IMR-90 (cell line): ENCODE data around the gene SSBP3. TPM values are rescaled to one million over a fixed set of nuclear protein-coding genes. Genes with fewer than 3 reads are reported as not detected.
A peak's percentile ranks its signal among the peaks of the same experiment; 100 is the strongest.

Experiments used
- ATAC-seq: fragments of 200-7000 bp; cut with Tn5 transposase; 2 replicates; pipeline ENCODE4 v1.9.1; 2020; ENCODE audit warnings: low read depth, mild to moderate bottlenecking, moderate library complexity
- BruUV-seq: library from RNA; stranded (reverse); fragments of 400-500 nt; replicated peaks from 2 replicates; lab custom pipeline; 2021; lab: Mats Ljungman, UMichigan
- CTCF ChIA-PET: fragments of 300-600 bp; formaldehyde crosslinking; extraction: SDS; loops from one replicate; lab custom pipeline; 2021; ENCODE audit warnings: antibody characterized with exemption; lab: Yijun Ruan, JAX
- POLR2A ChIA-PET: fragments of 300-600 bp; sonication (Branson Sonifier 250); formaldehyde crosslinking; loops from one replicate; lab custom pipeline; 2022; ENCODE audit warnings: antibody characterized with exemption; ENCODE audit not compliant: unreplicated experiment; lab: Charles Lee
- DNase-seq: peaks from one replicate; pipeline ENCODE4 v3.0.0; 2013
- H2AFZ ChIP-seq: replicated peaks from 2 replicates; pipeline ENCODE3; 2013; ENCODE audit warnings: low read length, mild to moderate bottlenecking; ENCODE audit not compliant: poor library complexity
- H2AK5ac ChIP-seq: 2 replicates; pipeline ENCODE4 v1.6.1; 2013; ENCODE audit warnings: low read depth, low read length, inconsistent platforms
- H2AK9ac ChIP-seq: replicated peaks from 2 replicates; pipeline ENCODE3; 2013; ENCODE audit warnings: mild to moderate bottlenecking, low read depth, low read length, moderate library complexity; ENCODE audit not compliant: poor library complexity
- H2BK120ac ChIP-seq: 2 replicates; pipeline ENCODE4 v1.6.1; 2013; ENCODE audit warnings: low read depth, low read length, inconsistent platforms
- H2BK15ac ChIP-seq: 3 replicates; pipeline ENCODE4 v1.6.1; 2013; ENCODE audit warnings: low read depth, low read length, inconsistent platforms
- H2BK20ac ChIP-seq: 2 replicates; pipeline ENCODE4 v1.6.1; 2013; ENCODE audit warnings: low read depth, mild to moderate bottlenecking, inconsistent platforms, low read length, moderate library complexity
- H2BK5ac ChIP-seq: 2 replicates; pipeline ENCODE4 v1.6.1; 2013; ENCODE audit warnings: mild to moderate bottlenecking, low read depth, low read length, inconsistent platforms; ENCODE audit not compliant: poor library complexity, severe bottlenecking
- H3K14ac ChIP-seq: replicated peaks from 2 replicates; pipeline ENCODE4 v1.6.1; 2013; ENCODE audit warnings: low read depth, low read length, inconsistent platforms
- H3K18ac ChIP-seq: 2 replicates; pipeline ENCODE4 v1.6.1; 2013; ENCODE audit warnings: low read depth, low read length, control low read depth
- H3K23ac ChIP-seq: 2 replicates; pipeline ENCODE4 v1.6.1; 2013; ENCODE audit warnings: low read depth, low read length, inconsistent platforms
- H3K27ac ChIP-seq: 2 replicates; pipeline ENCODE4 v1.5.1; 2013; ENCODE audit warnings: mild to moderate bottlenecking, control low read depth, low read length; ENCODE audit not compliant: insufficient read depth
- H3K27me3 ChIP-seq: 2 replicates; pipeline ENCODE4 v1.6.1; 2013; ENCODE audit warnings: low read length; ENCODE audit not compliant: control insufficient read depth, insufficient read depth
- H3K36me3 ChIP-seq: 2 replicates; pipeline ENCODE4 v1.6.1; 2013; ENCODE audit warnings: low read length, mixed read lengths; ENCODE audit not compliant: control insufficient read depth, insufficient read depth
- H3K4ac ChIP-seq: 2 replicates; pipeline ENCODE4 v1.6.1; 2013; ENCODE audit warnings: low read depth, low read length, inconsistent platforms
- H3K4me1 ChIP-seq: 2 replicates; pipeline ENCODE4 v1.6.1; 2013; ENCODE audit warnings: low read length, mixed read lengths; ENCODE audit not compliant: control insufficient read depth, insufficient read depth
- H3K4me2 ChIP-seq: 2 replicates; pipeline ENCODE4 v1.6.1; 2013; ENCODE audit warnings: low read depth, mild to moderate bottlenecking, control low read depth, low read length, moderate library complexity
- H3K4me3 ChIP-seq: 2 replicates; pipeline ENCODE4 v1.5.1; 2013; ENCODE audit warnings: low read depth, mild to moderate bottlenecking, control low read depth, low read length, moderate library complexity; ENCODE audit not compliant: insufficient read depth
- H3K56ac ChIP-seq: 2 replicates; pipeline ENCODE4 v1.6.1; 2013; ENCODE audit warnings: low read length, inconsistent platforms; ENCODE audit not compliant: insufficient read depth; ENCODE audit errors: extremely low read depth
- H3K79me1 ChIP-seq, 2 experiments: 2 replicates each; pipeline ENCODE4 v1.6.1; 2013; ENCODE audit warnings: low read length in 2 of 2, inconsistent platforms in 1 of 2, low read depth in 1 of 2
- H3K9ac ChIP-seq: 2 replicates; pipeline ENCODE4 v1.6.1; 2013; ENCODE audit warnings: low read depth, low read length, control low read depth
- H3K9me1 ChIP-seq: 2 replicates; pipeline ENCODE4 v1.6.1; 2013; ENCODE audit warnings: low read length, inconsistent platforms; ENCODE audit not compliant: insufficient read depth
- H3K9me3 ChIP-seq: 2 replicates; pipeline ENCODE4 v1.6.1; 2013; ENCODE audit warnings: low read length; ENCODE audit not compliant: control insufficient read depth, insufficient read depth
- H4K20me1 ChIP-seq: 2 replicates; pipeline ENCODE4 v1.6.1; 2013; ENCODE audit warnings: low read length, inconsistent platforms; ENCODE audit not compliant: insufficient read depth
- H4K5ac ChIP-seq: 2 replicates; pipeline ENCODE4 v1.6.1; 2013; ENCODE audit warnings: mild to moderate bottlenecking, low read depth, low read length, control low read depth
- H4K8ac ChIP-seq, 2 experiments: 2 replicates each; pipeline ENCODE4 v1.6.1; 2013; ENCODE audit warnings: low read depth in 2 of 2, low read length in 2 of 2, control low read depth in 1 of 2, inconsistent platforms in 1 of 2
- H4K91ac ChIP-seq: 2 replicates; pipeline ENCODE4 v1.6.1; 2013; ENCODE audit warnings: low read depth, low read length, inconsistent platforms; ENCODE audit not compliant: insufficient read depth
- BHLHE40 ChIP-seq: fragments of 150-350 bp; IDR thresholded peaks from 2 replicates; pipeline ENCODE4 v1.6.1; 2016; ENCODE audit warnings: mild to moderate bottlenecking, low read depth, low read length
- CEBPB ChIP-seq: IDR thresholded peaks from 2 replicates; pipeline ENCODE4 v1.6.1; 2012; ENCODE audit warnings: low read depth, low read length, improper control_type of control experiment
- CHD1 ChIP-seq: IDR thresholded peaks from 2 replicates; pipeline ENCODE4 v1.6.1; 2012; ENCODE audit warnings: low read depth, low read length, improper control_type of control experiment
- CTCF ChIP-seq: conservative IDR thresholded peaks from 2 replicates; pipeline ENCODE4 v1.5.1; 2012; ENCODE audit warnings: mild to moderate bottlenecking, low read depth, low read length, improper control_type of control experiment
- ELK1 ChIP-seq: fragments of 150-350 bp; IDR thresholded peaks from 2 replicates; pipeline ENCODE4 v1.6.1; 2016; ENCODE audit warnings: low read depth, mild to moderate bottlenecking, low read length, moderate library complexity, borderline replicate concordance
- FOS ChIP-seq: fragments of 150-350 bp; IDR thresholded peaks from 2 replicates; pipeline ENCODE4 v1.6.1; 2016; ENCODE audit warnings: low read depth, low read length
- MAFK ChIP-seq: IDR thresholded peaks from 2 replicates; pipeline ENCODE4 v1.6.1; 2012; ENCODE audit warnings: low read depth, low read length, improper control_type of control experiment
- MAZ ChIP-seq: IDR thresholded peaks from 2 replicates; pipeline ENCODE4 v1.6.1; 2012; ENCODE audit warnings: low read depth, mild to moderate bottlenecking, low read length, improper control_type of control experiment, moderate library complexity, borderline replicate concordance
- MXI1 ChIP-seq: IDR thresholded peaks from 2 replicates; pipeline ENCODE4 v1.6.1; 2012; ENCODE audit warnings: low read depth, mild to moderate bottlenecking, low read length, moderate library complexity, borderline replicate concordance
- NFE2L2 ChIP-seq: fragments of 150-350 bp; IDR thresholded peaks from 2 replicates; pipeline ENCODE4 v1.6.1; 2016; ENCODE audit warnings: low read depth, mild to moderate bottlenecking, low read length
- POLR2A ChIP-seq: IDR thresholded peaks from 2 replicates; pipeline ENCODE4 v1.6.1; 2012; ENCODE audit warnings: mild to moderate bottlenecking, low read depth, low read length
- RAD21 ChIP-seq: IDR thresholded peaks from 2 replicates; pipeline ENCODE4 v1.6.1; 2012; ENCODE audit warnings: low read length, improper control_type of control experiment
- RCOR1 ChIP-seq: IDR thresholded peaks from 2 replicates; pipeline ENCODE4 v1.6.1; 2012; ENCODE audit warnings: mild to moderate bottlenecking, low read length, improper control_type of control experiment; ENCODE audit not compliant: insufficient replicate concordance
- RFX5 ChIP-seq: IDR thresholded peaks from 2 replicates; pipeline ENCODE4 v1.8.0; 2012; ENCODE audit warnings: low read depth, mild to moderate bottlenecking, low read length, moderate library complexity
- SMC3 ChIP-seq: fragments of 150-350 bp; IDR thresholded peaks from 2 replicates; pipeline ENCODE4 v1.6.1; 2016; ENCODE audit warnings: low read depth, mild to moderate bottlenecking, antibody characterized with exemption, low read length, moderate library complexity
- USF2 ChIP-seq: fragments of 150-350 bp; IDR thresholded peaks from 2 replicates; pipeline ENCODE4 v1.6.1; 2017; ENCODE audit warnings: mild to moderate bottlenecking, antibody characterized with exemption, low read length, low read depth
- WGBS, 2 experiments: methylation state at CpG; one replicate each; pipeline versions ENCODE4 v1.1.5 to v1.1.7; 2013; ENCODE audit warnings: missing lambda C conversion rate in 2 of 2; ENCODE audit not compliant: insufficient read length in 1 of 2; ENCODE audit errors: extremely low coverage in 2 of 2; 5-methylcytosine and 5-hydroxymethylcytosine counted together
- dilution Hi-C: fragments of 300-500 bp; cut with HindIII; formaldehyde crosslinking; loops from one replicate; pipeline ENCODE4 v1.14.3; 2018; ENCODE audit warnings: low sequenced_read_pairs; ENCODE audit not compliant: unreplicated experiment
- in situ Hi-C: fragments of 300-500 bp; cut with MboI; formaldehyde crosslinking; loops from 3 replicates; pipeline ENCODE4 v1.14.3; 2019; ENCODE audit warnings: low sequenced_read_pairs, inconsistent platforms, mixed read lengths
- intact Hi-C: fragments of 100-400 bp; cut with micrococcal nuclease; formaldehyde crosslinking; loops from 2 replicates; pipeline ENCODE4 v1.10.0; 2022
- polyA plus RNA-seq, 3 experiments: library from polyadenylated mRNA; depleted of rRNA; stranded (reverse); fragments of >200 nt; gene quantifications; 2 replicates each; pipeline ENCODE4 v1.2.3, GENCODE V29; 2012; ENCODE audit warnings: low replicate concordance in 1 of 3
- total RNA-seq: library from RNA; depleted of rRNA; stranded (reverse); fragments of >200 nt; gene quantifications from 2 replicates; pipeline ENCODE4 v1.2.3, GENCODE V29; 2012

Gene SSBP3
- total and polyA plus RNA-seq, 2 of the 4 experiments (the other 2 are of a cell fraction), result 10.9 to 39.6 TPM

GRCh38 chr1:54297596-54298283, 108.5 kb downstream of the SSBP3 start:
- DNase-seq, result no peak
- dilution Hi-C loops, result no loop called here
- POLR2A ChIA-PET, result no interaction called here

More at GRCh38 chr1:54297596-54298283, 108.5 kb downstream of the SSBP3 start:
- no peaks in the 10 kb centered on the region for H3K36me3 ChIP-seq
- H2AFZ ChIP-seq, result no peak overlapping the region
- peak overlapping the region; percentile 38 for H4K5ac ChIP-seq
- no peak overlapping the region for H4K91ac ChIP-seq
- intact Hi-C loops (no loop called here), in situ Hi-C loops (no loop called here)
- H2AK9ac ChIP-seq, result no peak overlapping the region
- H3K4me3 ChIP-seq, result no peak overlapping the region
- ATAC-seq, result no peak; the same call in 1 of the 2 replicates
- H2BK5ac ChIP-seq, result no peak overlapping the region
- H3K79me1 ChIP-seq, result peaks cover 41 to 92% of the 10 kb centered on the region in 2 experiments
- no peak overlapping the region for H3K27ac ChIP-seq
- H3K9me3 ChIP-seq, result no peaks in the 10 kb centered on the region
- CTCF ChIA-PET, result no interaction called here
- no peak overlapping the region for H3K23ac ChIP-seq
- TF ChIP-seq BHLHE40 (no peak), POLR2A (no peak), RFX5 (no peak), FOS (no peak), SMC3 (no peak), CTCF (no peak), USF2 (no peak), ELK1 (no peak), NFE2L2 (no peak), CHD1 (no peak), CEBPB (no peak), RAD21 (no peak), MAFK (no peak), RCOR1 (no peak), MAZ (no peak), MXI1 (no peak)
- H2BK15ac ChIP-seq, result no peak overlapping the region
- peak overlapping the region; percentile 12; the same call in 1 of the 2 replicates for H3K14ac ChIP-seq
- no CpG with 5 or more reads among the region's 6 CpGs for WGBS, 2 experiments
- H4K8ac ChIP-seq, result peak overlapping the region in 1 of 2 experiments; percentile 65; a peak in 1 of 4 replicates
- no peak overlapping the region for H2BK20ac ChIP-seq
- H3K9ac ChIP-seq, result no peak overlapping the region
- H3K18ac ChIP-seq, result no peak overlapping the region
- H2BK120ac ChIP-seq, result no peak overlapping the region
- H2AK5ac ChIP-seq, result peak overlapping the region; percentile 51; the same call in 1 of the 2 replicates
- H3K4me2 ChIP-seq, result no peak overlapping the region
- H3K27me3 ChIP-seq, result no peaks in the 10 kb centered on the region
- peaks cover 37% of the 10 kb centered on the region for H4K20me1 ChIP-seq
- BruUV-seq, result no TSS peak
- H3K4ac ChIP-seq, result peak overlapping the region; percentile 47; the same call in 1 of the 2 replicates
- peaks cover 32% of the 10 kb centered on the region for H3K9me1 ChIP-seq
- no peak overlapping the region for H3K56ac ChIP-seq
- peaks cover 32% of the 10 kb centered on the region for H3K4me1 ChIP-seq
